Measurements from ENCODE around the gene ST8SIA4.

DNA sequence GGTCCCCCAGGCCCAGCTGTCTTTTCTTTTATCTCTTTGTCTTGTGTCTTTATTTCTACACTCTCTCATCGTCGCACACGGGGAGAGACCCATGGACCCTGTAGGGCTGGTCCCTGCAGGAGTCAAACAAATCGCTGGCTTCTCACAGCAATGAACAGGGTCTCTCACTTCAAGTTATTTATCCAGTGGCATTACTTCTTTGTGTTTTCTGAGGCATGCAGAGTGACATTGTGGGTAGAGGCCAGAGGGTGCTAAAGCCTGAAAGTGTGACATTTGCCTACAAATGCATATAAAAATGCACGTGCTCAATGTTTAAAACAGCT, 127.6 kb downstream of the ST8SIA4 start:
- TF ChIP-seq TOX (CRISPR knock-in tag; IDR thresholded peaks at IDR 0.05; ENCODE audit: borderline replicate concordance) (no peak), ZFP30 (CRISPR knock-in tag; IDR thresholded peaks at IDR 0.05) (no peak), ZFP3 (CRISPR knock-in tag; IDR thresholded peaks at IDR 0.05) (no peak), ARNTL (CRISPR knock-in tag; IDR thresholded peaks at IDR 0.05; ENCODE audit: borderline replicate concordance, low read depth) (no peak), ZC3H10 (CRISPR knock-in tag; IDR thresholded peaks at IDR 0.05) (no peak), ZNF8 (CRISPR knock-in tag; IDR thresholded peaks at IDR 0.05) (no peak), ISL1 (CRISPR knock-in tag; IDR thresholded peaks at IDR 0.05) (no peak)
- TF ChIP-seq, protein P1, sequence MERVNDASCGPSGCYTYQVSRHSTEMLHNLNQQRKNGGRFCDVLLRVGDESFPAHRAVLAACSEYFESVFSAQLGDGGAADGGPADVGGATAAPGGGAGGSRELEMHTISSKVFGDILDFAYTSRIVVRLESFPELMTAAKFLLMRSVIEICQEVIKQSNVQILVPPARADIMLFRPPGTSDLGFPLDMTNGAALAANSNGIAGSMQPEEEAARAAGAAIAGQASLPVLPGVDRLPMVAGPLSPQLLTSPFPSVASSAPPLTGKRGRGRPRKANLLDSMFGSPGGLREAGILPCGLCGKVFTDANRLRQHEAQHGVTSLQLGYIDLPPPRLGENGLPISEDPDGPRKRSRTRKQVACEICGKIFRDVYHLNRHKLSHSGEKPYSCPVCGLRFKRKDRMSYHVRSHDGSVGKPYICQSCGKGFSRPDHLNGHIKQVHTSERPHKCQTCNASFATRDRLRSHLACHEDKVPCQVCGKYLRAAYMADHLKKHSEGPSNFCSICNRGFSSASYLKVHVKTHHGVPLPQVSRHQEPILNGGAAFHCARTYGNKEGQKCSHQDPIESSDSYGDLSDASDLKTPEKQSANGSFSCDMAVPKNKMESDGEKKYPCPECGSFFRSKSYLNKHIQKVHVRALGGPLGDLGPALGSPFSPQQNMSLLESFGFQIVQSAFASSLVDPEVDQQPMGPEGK (CRISPR knock-in tag; IDR thresholded peaks at IDR 0.05; ENCODE audit: borderline replicate concordance): no peak
- TF ChIP-seq, protein P2, sequence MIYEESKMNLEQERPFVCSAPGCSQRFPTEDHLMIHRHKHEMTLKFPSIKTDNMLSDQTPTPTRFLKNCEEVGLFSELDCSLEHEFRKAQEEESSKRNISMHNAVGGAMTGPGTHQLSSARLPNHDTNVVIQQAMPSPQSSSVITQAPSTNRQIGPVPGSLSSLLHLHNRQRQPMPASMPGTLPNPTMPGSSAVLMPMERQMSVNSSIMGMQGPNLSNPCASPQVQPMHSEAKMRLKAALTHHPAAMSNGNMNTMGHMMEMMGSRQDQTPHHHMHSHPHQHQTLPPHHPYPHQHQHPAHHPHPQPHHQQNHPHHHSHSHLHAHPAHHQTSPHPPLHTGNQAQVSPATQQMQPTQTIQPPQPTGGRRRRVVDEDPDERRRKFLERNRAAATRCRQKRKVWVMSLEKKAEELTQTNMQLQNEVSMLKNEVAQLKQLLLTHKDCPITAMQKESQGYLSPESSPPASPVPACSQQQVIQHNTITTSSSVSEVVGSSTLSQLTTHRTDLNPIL (CRISPR knock-in tag; IDR thresholded peaks at IDR 0.05; ENCODE audit: low read depth): no peak

Measured in SK-N-SH treated with all-trans-retinoic acid at 6 μM for 48 hours (cell line).